Omental fat pad (tissue), 4 donors: ENCODE measurements around the gene TDRD6. TPM values are rescaled to one million over a fixed set of nuclear protein-coding genes. Genes with fewer than 3 reads are reported as not detected.
"Not testable (repeated sequence)": the region's sequence is repeated elsewhere in the genome, so short reads cannot be mapped to it uniquely, and the experiment has no call there.

Source experiments
- ATAC-seq: fragments of 150-250 bp; one replicate; pipeline ENCODE4 v1.9.1; 2016; ENCODE audit warnings: mild to moderate bottlenecking, moderate library complexity; ENCODE audit not compliant: low FRiP score
- DNase-seq: peaks from one replicate; pipeline ENCODE4 v3.0.0-alpha.2; 2019; ENCODE audit warnings: low spot score
- CTCF ChIP-seq, 3 donors: fragments of 450-650 bp; IDR thresholded peaks; one replicate each; pipeline ENCODE4 v1.5.1; 2016 to 2017; ENCODE audit warnings: antibody characterized with exemption in 3 of 3, mild to moderate bottlenecking in 3 of 3, moderate library complexity in 2 of 3
- total RNA-seq, 4 donors: library from RNA; depleted of rRNA; stranded (reverse); fragments of >200 nt; gene quantifications; one replicate each; pipeline ENCODE4 v1.1.0, GENCODE V29; 2016

The TDRD6 gene
- total RNA-seq = 1 to 10 TPM in 1 of 4 donors, under 1 TPM in 3; 0.12 to 1.6 (median 0.59) TPM

- no peak for TF ChIP-seq CTCF (IDR thresholded peaks at IDR 0.05)
- ATAC-seq (no peak), DNase-seq (no peak)
Measured at GRCh38 chr6:46687619-46688097, at the start of gene TDRD6. Gene TDRD6 (plus strand): TSS chr6:46687885. CDS start chr6:46688129, 244 bp downstream.

DNA sequence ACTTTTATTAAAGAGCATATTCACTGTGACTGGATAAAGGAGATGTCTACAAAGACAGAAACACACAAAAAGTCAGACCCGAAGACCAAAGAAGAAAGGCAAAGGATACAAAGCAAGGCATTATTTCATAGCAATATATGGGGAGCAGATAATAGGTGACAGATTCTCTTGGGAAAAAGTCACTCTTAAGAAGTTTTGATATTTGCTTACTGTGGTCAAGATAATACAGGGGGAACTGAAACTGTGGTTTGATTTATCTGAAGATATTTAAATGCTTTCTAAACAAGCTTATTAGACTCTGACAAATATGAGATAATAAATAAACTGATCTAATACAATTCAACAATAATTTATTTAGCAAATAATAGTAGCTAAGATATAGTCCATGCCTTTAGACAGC lies 49.8 kb upstream of the TDRD6 start:
- DNase-seq (no peak), ATAC-seq (no peak)
- no peak for TF ChIP-seq CTCF (IDR thresholded peaks at IDR 0.05)

DNA sequence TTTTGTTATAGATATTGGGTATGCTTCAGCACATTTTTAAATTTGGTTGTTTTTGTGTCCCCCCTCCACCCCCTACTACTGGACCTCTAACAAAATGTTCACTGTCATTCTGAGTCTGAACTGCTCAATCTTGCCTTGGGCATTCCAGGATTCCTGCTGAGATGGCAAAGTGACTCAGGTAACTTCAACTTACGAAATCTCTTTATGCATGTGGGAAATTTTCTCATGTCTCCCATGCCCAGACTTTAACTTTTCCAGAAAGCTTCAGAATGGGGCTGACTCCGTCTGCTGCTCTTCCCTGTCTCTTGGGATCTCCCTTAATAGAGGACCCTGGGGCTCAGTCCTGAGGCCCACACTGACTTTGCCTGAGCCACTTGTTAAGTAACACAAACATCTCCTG lies 49.0 kb upstream of the TDRD6 start:
- DNase-seq (no peak), ATAC-seq (no peak)
- TF ChIP-seq CTCF (IDR thresholded peaks at IDR 0.05) = no peak

DNA sequence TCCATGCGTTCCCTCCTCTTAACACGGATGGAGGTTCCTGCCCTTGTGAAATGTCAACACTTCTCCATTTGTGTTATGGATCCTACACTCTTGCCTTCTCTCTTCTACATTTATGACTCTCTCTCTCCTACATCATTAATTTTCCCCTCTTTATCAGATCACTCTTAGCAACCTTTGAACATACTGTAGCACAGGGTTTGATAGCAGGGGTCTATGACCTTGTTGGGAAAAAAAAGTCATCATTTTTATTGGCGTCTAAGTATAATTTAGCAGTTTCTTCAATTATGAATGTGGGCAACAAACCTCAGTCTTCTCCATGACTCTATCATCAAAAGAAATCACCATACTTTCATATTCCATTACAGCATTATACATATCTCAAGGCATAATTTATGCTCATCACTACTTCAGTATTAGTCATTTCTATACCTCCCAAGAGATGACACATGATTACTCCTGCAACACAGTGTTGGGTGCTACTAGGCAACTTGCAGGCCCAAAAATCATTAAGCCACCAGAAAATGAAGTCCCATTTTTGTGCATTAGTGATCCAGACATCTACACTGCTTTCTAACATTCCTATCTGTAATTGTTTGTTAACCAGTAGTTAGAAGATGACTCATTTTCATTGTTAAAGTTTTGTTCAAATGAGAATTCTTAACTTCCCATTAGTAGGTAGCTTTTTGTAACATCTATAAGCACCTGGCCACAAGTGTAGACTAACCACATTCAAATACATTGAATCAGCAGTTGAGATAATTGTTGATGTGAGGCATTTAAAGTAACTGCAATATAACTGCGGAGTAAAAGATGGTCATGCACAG lies 44.5 kb upstream of the TDRD6 start:
- no peak for DNase-seq
- ATAC-seq = no peak
- TF ChIP-seq CTCF (IDR thresholded peaks at IDR 0.05) = no peak

GRCh38 chr6:46645265-46645664 lies 42.4 kb upstream of the TDRD6 start:
- ATAC-seq (no peak), DNase-seq (no peak)
- no peak for TF ChIP-seq CTCF (IDR thresholded peaks at IDR 0.05)

DNA sequence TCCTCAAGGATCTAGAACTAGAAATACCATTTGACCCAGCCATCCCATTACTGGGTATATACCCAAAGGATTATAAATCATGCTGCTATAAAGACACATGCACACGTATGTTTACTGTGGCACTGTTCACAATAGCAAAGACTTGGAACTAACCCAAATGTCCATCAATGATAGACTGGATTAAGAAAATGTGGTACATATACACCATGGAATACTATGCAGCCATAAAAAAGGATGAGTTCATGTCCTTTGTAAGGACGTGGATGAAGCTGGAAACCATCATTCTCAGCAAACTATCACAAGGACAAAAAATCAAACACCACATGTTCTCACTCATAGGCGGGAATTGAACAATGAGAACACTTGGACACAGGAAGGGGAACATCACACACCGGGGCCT lies 39.6 kb upstream of the TDRD6 start:
- ATAC-seq, DNase-seq: not testable (repeated sequence)

- no peak for ATAC-seq
- TF ChIP-seq CTCF (IDR thresholded peaks at IDR 0.05) = no peak
- no peak for DNase-seq
Measured at GRCh38 chr6:46648869-46649492, 38.7 kb upstream of the TDRD6 start.
